HepG2 (cell line): ENCODE measurements around the gene CCDC178. TPM values are rescaled to one million over a fixed set of nuclear protein-coding genes. Genes with fewer than 3 reads are reported as not detected.

Source experiments
- ATF7 ChIP-seq, 2 experiments: fragments of 450-650 bp in 1 of 2; sonication (generic) in 1 of 2; formaldehyde crosslinking in 1 of 2; IDR thresholded peaks; 2 replicates each; pipeline versions ENCODE4 v1.4.0 to v1.6.1; 2016 to 2020; ENCODE audit warnings: antibody characterized with exemption in 1 of 2, mild to moderate bottlenecking in 1 of 2, missing genetic modification reagents in 1 of 2
- KIAA2018 ChIP-seq: sonication (generic); formaldehyde crosslinking; IDR thresholded peaks from 2 replicates; pipeline ENCODE4 v1.5.0; 2020; ENCODE audit warnings: mild to moderate bottlenecking, missing genetic modification reagents, borderline replicate concordance
- SP140L ChIP-seq: sonication (generic); formaldehyde crosslinking; IDR thresholded peaks from 2 replicates; pipeline ENCODE4 v1.4.0; 2020; ENCODE audit warnings: missing genetic modification reagents, borderline replicate concordance
- ZNF564 ChIP-seq: sonication (generic); formaldehyde crosslinking; IDR thresholded peaks from 2 replicates; pipeline ENCODE4 v1.8.1; 2023; ENCODE audit warnings: mild to moderate bottlenecking, missing genetic modification reagents
- ZNF775 ChIP-seq: sonication (generic); formaldehyde crosslinking; IDR thresholded peaks from 2 replicates; pipeline ENCODE4 v1.4.0; 2020; ENCODE audit warnings: missing genetic modification reagents, mild to moderate bottlenecking, moderate library complexity, borderline replicate concordance
- ZNF841 ChIP-seq: sonication (generic); formaldehyde crosslinking; IDR thresholded peaks from 2 replicates; pipeline ENCODE4 v1.8.1; 2023; ENCODE audit warnings: missing genetic modification reagents, borderline replicate concordance
- polyA plus RNA-seq, 8 experiments: library from polyadenylated mRNA; depleted of rRNA in 3 of 8; stranded (reverse) in 7 of 8; unstranded in 1 of 8; fragments of >200 nt; fragmentation: Illumina TruSeq in 4 of 8; extraction: Trizol in 4 of 8; gene quantifications; 2 replicates each; pipeline versions ENCODE4 v1.2.1 to v1.2.3, GENCODE V29; 2011 to 2016; ENCODE audit warnings: low read depth in 4 of 8, missing spikeins in 1 of 8, mixed read lengths in 1 of 8; ENCODE audit not compliant: insufficient read depth in 1 of 8
- total RNA-seq, 5 experiments: library from RNA; depleted of rRNA; stranded (reverse); fragments of >200 nt; fragmentation: Illumina TruSeq; extraction: Trizol; gene quantifications; 2 replicates each; pipeline ENCODE4 v1.2.3, GENCODE V29; 2016; ENCODE audit warnings: low read depth in 1 of 5

Gene CCDC178
- total and polyA plus RNA-seq, 2 of the 13 experiments (the other 11 are each of a cell fraction or from before 2014, with no cell fraction given), result not detected

GRCh38 chr18:32968248-32968647, 472.3 kb downstream of the CCDC178 start (continued):
- TF ChIP-seq KIAA2018 (CRISPR knock-in tag), result no peak
- no peak for TF ChIP-seq SP140L (CRISPR knock-in tag)
- no peak for TF ChIP-seq ZNF841 (CRISPR knock-in tag)
- TF ChIP-seq ATF7 (IDR thresholded peaks at IDR 0.05), result no peak
- no peak for TF ChIP-seq ATF7 (CRISPR knock-in tag; IDR thresholded peaks at IDR 0.05)
- TF ChIP-seq ZNF775 (CRISPR knock-in tag), result no peak
- TF ChIP-seq ZNF564 (CRISPR knock-in tag), result no peak
